HEK293 (cell line): Measurements from ENCODE around the gene GALNT9.

Experiments
- CTCF ChIA-PET: fragments of 350-600 bp; formaldehyde crosslinking; extraction: SDS; loops from one replicate; lab custom pipeline; 2021; ENCODE audit warnings: antibody characterized with exemption; lab: Yijun Ruan, JAX
- POLR2A ChIA-PET: fragments of 300-600 bp; formaldehyde crosslinking; extraction: SDS; loops from one replicate; lab custom pipeline; 2020; ENCODE audit warnings: antibody characterized with exemption, inconsistent platforms; lab: Yijun Ruan, JAX
- H3K27ac ChIP-seq: fragments of 200-500 bp; sonication (Bioruptor generic); 2 replicates; pipeline ENCODE4 v1.5.1; 2014; ENCODE audit warnings: low read depth, low read length, control low read depth, inconsistent platforms; ENCODE audit errors: extremely low read depth
- H3K36me3 ChIP-seq, 2 experiments: fragments of 200-500 bp in 1 of 2; sonication (Bioruptor generic) in 1 of 2; 1 replicate in 1 of 2; 2 replicates in 1 of 2; pipeline ENCODE4 v1.5.1; 2014 to 2017; ENCODE audit warnings: inconsistent platforms in 2 of 2, low read length in 2 of 2; ENCODE audit not compliant: control insufficient read depth in 2 of 2, insufficient read depth in 1 of 2
- H3K4me1 ChIP-seq: fragments of 200-500 bp; sonication (Bioruptor generic); 2 replicates; pipeline ENCODE4 v1.5.1; 2014; ENCODE audit warnings: mild to moderate bottlenecking, low read length, inconsistent platforms; ENCODE audit not compliant: control insufficient read depth, insufficient read depth
- H3K4me3 ChIP-seq: 2 replicates; pipeline ENCODE4 v1.5.1; 2011; ENCODE audit warnings: low read depth, mild to moderate bottlenecking, control low read depth, low read length, moderate library complexity
- H3K9me3 ChIP-seq: fragments of 200-500 bp; sonication (Bioruptor generic); 2 replicates; pipeline ENCODE4 v1.5.1; 2014; ENCODE audit warnings: low read depth, low read length, inconsistent platforms; ENCODE audit not compliant: control insufficient read depth, insufficient read depth
- GLI2 ChIP-seq: fragments of 450-650 bp; formaldehyde crosslinking; IDR thresholded peaks from 2 replicates; pipeline ENCODE4; 2017; ENCODE audit warnings: missing biosample characterization, missing genetic modification characterization, low read depth, borderline replicate concordance
- GLI4 ChIP-seq: fragments of 450-650 bp; formaldehyde crosslinking; IDR thresholded peaks from 2 replicates; pipeline ENCODE4 v1.5.1; 2016; ENCODE audit warnings: missing biosample characterization, missing genetic modification characterization
- KLF7 ChIP-seq: fragments of 450-650 bp; formaldehyde crosslinking; IDR thresholded peaks from 2 replicates; pipeline ENCODE4 v1.5.1; 2016; ENCODE audit warnings: missing biosample characterization, missing genetic modification characterization, borderline replicate concordance
- REPIN1 ChIP-seq: fragments of 450-650 bp; formaldehyde crosslinking; IDR thresholded peaks from 2 replicates; pipeline ENCODE4 v1.5.1; 2017; ENCODE audit warnings: missing biosample characterization, missing genetic modification characterization, low read depth
- SALL2 ChIP-seq: fragments of 450-650 bp; formaldehyde crosslinking; IDR thresholded peaks from 2 replicates; pipeline ENCODE4 v1.5.0; 2017; ENCODE audit warnings: missing biosample characterization, mild to moderate bottlenecking, missing genetic modification characterization, borderline replicate concordance
- YY2 ChIP-seq: fragments of 450-650 bp; formaldehyde crosslinking; IDR thresholded peaks from 2 replicates; pipeline ENCODE4 v1.5.1; 2016; ENCODE audit warnings: missing biosample characterization, missing genetic modification characterization
- ZBTB20 ChIP-seq: fragments of 450-650 bp; formaldehyde crosslinking; IDR thresholded peaks from 2 replicates; pipeline ENCODE4 v1.5.1; 2016; ENCODE audit warnings: missing biosample characterization, missing genetic modification characterization
- ZBTB21 ChIP-seq: fragments of 450-650 bp; formaldehyde crosslinking; IDR thresholded peaks from 2 replicates; pipeline ENCODE4 v1.5.1; 2017; ENCODE audit warnings: missing biosample characterization, missing genetic modification characterization
- ZFHX2 ChIP-seq: fragments of 450-650 bp; formaldehyde crosslinking; conservative IDR thresholded peaks from 2 replicates; pipeline ENCODE4 v1.5.1; 2016; ENCODE audit warnings: missing biosample characterization, missing genetic modification characterization
- ZNF121 ChIP-seq: fragments of 450-650 bp; formaldehyde crosslinking; IDR thresholded peaks from 2 replicates; pipeline ENCODE4 v1.5.1; 2016; ENCODE audit warnings: missing biosample characterization, missing genetic modification characterization
- ZNF133 ChIP-seq: fragments of 450-650 bp; formaldehyde crosslinking; IDR thresholded peaks from 2 replicates; pipeline ENCODE4 v1.5.1; 2016; ENCODE audit warnings: missing biosample characterization, missing genetic modification characterization
- ZNF16 ChIP-seq: fragments of 450-650 bp; formaldehyde crosslinking; IDR thresholded peaks from 2 replicates; pipeline ENCODE4 v1.5.1; 2016; ENCODE audit warnings: low read depth, missing biosample characterization, missing genetic modification characterization
- ZNF169 ChIP-seq: fragments of 450-650 bp; formaldehyde crosslinking; IDR thresholded peaks from 2 replicates; pipeline ENCODE4 v1.5.1; 2016; ENCODE audit warnings: missing biosample characterization, missing genetic modification characterization
- ZNF174 ChIP-seq: fragments of 450-650 bp; formaldehyde crosslinking; IDR thresholded peaks from 2 replicates; pipeline ENCODE4 v1.5.0; 2017; ENCODE audit warnings: missing biosample characterization, mild to moderate bottlenecking, missing genetic modification characterization
- ZNF175 ChIP-seq: fragments of 450-650 bp; formaldehyde crosslinking; IDR thresholded peaks from 2 replicates; pipeline ENCODE4 v1.5.1; 2016; ENCODE audit warnings: missing biosample characterization, missing genetic modification characterization
- ZNF23 ChIP-seq: fragments of 450-650 bp; formaldehyde crosslinking; IDR thresholded peaks from 2 replicates; pipeline ENCODE4 v1.5.1; 2016; ENCODE audit warnings: missing biosample characterization, missing genetic modification characterization, borderline replicate concordance
- ZNF311 ChIP-seq: fragments of 450-650 bp; formaldehyde crosslinking; IDR thresholded peaks from 2 replicates; pipeline ENCODE4 v1.5.1; 2017; ENCODE audit warnings: missing biosample characterization, missing genetic modification characterization, borderline replicate concordance
- ZNF501 ChIP-seq: fragments of 450-650 bp; formaldehyde crosslinking; IDR thresholded peaks from 2 replicates; pipeline ENCODE4 v1.5.1; 2016; ENCODE audit warnings: missing biosample characterization, missing genetic modification characterization
- ZNF521 ChIP-seq: fragments of 450-650 bp; formaldehyde crosslinking; IDR thresholded peaks from 2 replicates; pipeline ENCODE4 v1.5.1; 2017; ENCODE audit warnings: missing biosample characterization, mild to moderate bottlenecking, missing genetic modification characterization
- ZNF658 ChIP-seq: fragments of 450-650 bp; formaldehyde crosslinking; IDR thresholded peaks from 2 replicates; pipeline ENCODE4; 2016; ENCODE audit warnings: missing biosample characterization, missing genetic modification characterization
- ZNF707 ChIP-seq: fragments of 450-650 bp; formaldehyde crosslinking; IDR thresholded peaks from 2 replicates; pipeline ENCODE4 v1.5.1; 2016; ENCODE audit warnings: missing biosample characterization, missing genetic modification characterization
- ZNF791 ChIP-seq: fragments of 450-650 bp; formaldehyde crosslinking; IDR thresholded peaks from 2 replicates; pipeline ENCODE4 v1.5.1; 2016; ENCODE audit warnings: missing biosample characterization, missing genetic modification characterization
- ZNF830 ChIP-seq: fragments of 450-650 bp; IDR thresholded peaks from 2 replicates; pipeline ENCODE4 v1.5.0; 2018; ENCODE audit warnings: missing biosample characterization, missing genetic modification characterization, low read depth, mild to moderate bottlenecking, moderate library complexity
- ZSCAN30 ChIP-seq: fragments of 450-650 bp; IDR thresholded peaks from 2 replicates; pipeline ENCODE4 v1.5.1; 2018; ENCODE audit warnings: missing biosample characterization, mild to moderate bottlenecking, missing genetic modification characterization, moderate library complexity
- TF ChIP-seq, protein P1 (sequence below): fragments of 450-650 bp; formaldehyde crosslinking; IDR thresholded peaks from 2 replicates; pipeline ENCODE4 v1.5.1; 2017; ENCODE audit warnings: missing biosample characterization, missing genetic modification characterization
- TF ChIP-seq, protein P2 (sequence below): fragments of 450-650 bp; formaldehyde crosslinking; IDR thresholded peaks from 2 replicates; pipeline ENCODE4 v1.5.1; 2016; ENCODE audit warnings: missing biosample characterization, missing genetic modification characterization
- TF ChIP-seq, protein P3 (sequence below): fragments of 450-650 bp; IDR thresholded peaks from 2 replicates; pipeline ENCODE4 v1.5.1; 2018; ENCODE audit warnings: missing biosample characterization, missing genetic modification characterization

GALNT9 gene

DNA sequence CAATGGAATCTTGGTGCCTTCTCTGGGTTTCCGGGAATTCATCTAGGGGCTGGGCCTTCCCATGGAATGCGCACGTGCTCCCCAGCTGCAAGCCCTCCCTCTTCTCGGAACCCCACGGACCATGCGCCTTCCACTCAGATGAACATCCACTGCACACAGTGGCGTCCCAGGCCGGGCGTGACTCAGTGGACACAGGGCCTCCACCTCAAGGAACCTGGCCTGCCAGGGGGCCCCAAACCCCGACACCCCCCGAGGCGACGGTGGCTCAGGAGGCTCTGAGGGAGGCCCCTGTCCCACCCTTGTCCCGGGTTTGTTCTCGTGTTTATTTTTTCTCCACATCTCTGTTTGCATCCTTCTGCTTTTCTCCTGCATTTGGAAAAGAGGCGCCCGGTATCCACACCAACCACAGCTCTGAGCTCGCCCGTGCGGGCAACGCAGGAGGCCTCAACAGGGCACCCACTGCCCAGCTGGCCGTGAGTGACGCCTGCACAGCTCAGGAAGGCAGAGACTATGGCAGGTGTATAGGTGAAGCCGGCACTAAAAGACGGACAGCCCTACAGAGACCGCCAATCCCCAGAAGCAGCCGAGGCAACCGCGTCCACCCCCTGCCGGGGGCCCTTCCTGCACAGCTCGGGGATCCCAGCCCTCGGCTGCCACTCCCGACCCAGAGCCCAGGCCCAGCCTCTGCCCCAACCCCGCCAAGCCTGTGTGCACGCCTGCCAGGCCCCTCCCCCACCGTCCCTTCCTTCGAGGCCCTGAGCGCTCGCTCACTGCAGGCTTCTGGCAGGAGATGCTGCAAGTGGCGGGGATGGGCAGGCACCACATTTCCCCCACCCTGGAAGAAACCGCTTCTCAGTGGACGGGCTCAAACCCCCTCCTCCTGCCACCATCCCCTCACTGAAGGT, 23.8 kb upstream of the GALNT9 start:
- Histone ChIP-seq H3K27ac (no peak overlapping the region), H3K4me3 (no peak overlapping the region), H3K36me3 (no peaks in the 10 kb centered on the region), H3K9me3 (no peaks in the 10 kb centered on the region), H3K4me1 (no peaks in the 10 kb centered on the region)
- TF ChIP-seq ZNF830 (tag by site-specific recombination) (no peak), ZNF501 (no peak), SALL2 (tag by site-specific recombination) (no peak), ZNF121 (tag by site-specific recombination) (no peak), ZNF707 (no peak)
- TF ChIP-seq, protein P1, sequence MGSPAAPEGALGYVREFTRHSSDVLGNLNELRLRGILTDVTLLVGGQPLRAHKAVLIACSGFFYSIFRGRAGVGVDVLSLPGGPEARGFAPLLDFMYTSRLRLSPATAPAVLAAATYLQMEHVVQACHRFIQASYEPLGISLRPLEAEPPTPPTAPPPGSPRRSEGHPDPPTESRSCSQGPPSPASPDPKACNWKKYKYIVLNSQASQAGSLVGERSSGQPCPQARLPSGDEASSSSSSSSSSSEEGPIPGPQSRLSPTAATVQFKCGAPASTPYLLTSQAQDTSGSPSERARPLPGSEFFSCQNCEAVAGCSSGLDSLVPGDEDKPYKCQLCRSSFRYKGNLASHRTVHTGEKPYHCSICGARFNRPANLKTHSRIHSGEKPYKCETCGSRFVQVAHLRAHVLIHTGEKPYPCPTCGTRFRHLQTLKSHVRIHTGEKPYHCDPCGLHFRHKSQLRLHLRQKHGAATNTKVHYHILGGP (tag by site-specific recombination) = no peak
- TF ChIP-seq, protein P2, sequence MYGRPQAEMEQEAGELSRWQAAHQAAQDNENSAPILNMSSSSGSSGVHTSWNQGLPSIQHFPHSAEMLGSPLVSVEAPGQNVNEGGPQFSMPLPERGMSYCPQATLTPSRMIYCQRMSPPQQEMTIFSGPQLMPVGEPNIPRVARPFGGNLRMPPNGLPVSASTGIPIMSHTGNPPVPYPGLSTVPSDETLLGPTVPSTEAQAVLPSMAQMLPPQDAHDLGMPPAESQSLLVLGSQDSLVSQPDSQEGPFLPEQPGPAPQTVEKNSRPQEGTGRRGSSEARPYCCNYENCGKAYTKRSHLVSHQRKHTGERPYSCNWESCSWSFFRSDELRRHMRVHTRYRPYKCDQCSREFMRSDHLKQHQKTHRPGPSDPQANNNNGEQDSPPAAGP (tag by site-specific recombination) = no peak
- CTCF ChIA-PET = no interaction called here
- POLR2A ChIA-PET = no interaction called here

DNA sequence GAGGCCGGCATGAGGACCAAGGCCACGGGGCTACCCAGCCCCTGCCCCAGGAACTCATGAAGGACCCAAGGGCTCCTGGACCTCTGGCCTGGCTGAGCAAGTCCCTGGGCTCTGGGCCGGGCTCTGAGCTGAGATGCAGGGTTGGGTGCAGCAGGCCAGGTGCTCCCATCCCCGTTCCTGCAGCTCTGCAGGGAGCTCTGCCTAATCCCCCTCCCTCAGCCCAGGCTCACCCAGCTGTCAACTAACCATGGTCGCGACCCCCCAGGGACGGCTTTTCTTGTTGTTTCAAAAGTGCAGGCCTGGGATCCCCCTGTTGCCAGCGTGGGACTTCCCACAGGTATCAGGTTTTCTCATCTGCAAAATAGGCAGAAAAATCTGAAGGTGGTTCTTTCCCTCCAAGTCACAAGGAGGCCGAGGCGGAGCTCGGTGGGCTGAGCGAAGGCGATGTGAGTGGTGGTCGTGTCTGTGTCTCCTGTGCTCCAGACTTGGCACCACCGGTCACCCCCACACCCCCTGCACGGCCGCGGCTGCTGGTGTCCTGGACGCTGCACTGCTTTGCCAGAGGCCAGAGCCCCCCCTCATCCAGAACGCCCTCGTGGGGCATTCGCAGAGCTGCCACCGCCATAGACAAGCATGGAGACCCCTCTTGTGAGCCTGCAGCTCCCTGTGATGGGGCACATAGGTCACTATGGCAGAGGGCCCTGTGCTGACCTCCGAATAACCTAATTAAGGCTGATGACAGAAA, 22.5 kb upstream of the GALNT9 start:
- TF ChIP-seq GLI2 (tag by site-specific recombination) = no peak
- TF ChIP-seq ZSCAN30 (tag by site-specific recombination) = no peak
- no peak for TF ChIP-seq KLF7 (tag by site-specific recombination)
- no peak for TF ChIP-seq ZNF658
- no peak for TF ChIP-seq ZNF16
- TF ChIP-seq ZBTB20 = no peak
- TF ChIP-seq ZNF791 (tag by site-specific recombination) = no peak
- no peak for TF ChIP-seq ZFHX2 (tag by site-specific recombination)
- TF ChIP-seq, all 188 proteins: peak for 0
- Histone ChIP-seq H3K9me3 (no peaks in the 10 kb centered on the region), H3K4me1 (no peaks in the 10 kb centered on the region), H3K4me3 (no peak overlapping the region), H3K36me3 (no peaks in the 10 kb centered on the region), H3K27ac (no peak overlapping the region)
- CTCF ChIA-PET = no interaction called here
- POLR2A ChIA-PET = no interaction called here

DNA sequence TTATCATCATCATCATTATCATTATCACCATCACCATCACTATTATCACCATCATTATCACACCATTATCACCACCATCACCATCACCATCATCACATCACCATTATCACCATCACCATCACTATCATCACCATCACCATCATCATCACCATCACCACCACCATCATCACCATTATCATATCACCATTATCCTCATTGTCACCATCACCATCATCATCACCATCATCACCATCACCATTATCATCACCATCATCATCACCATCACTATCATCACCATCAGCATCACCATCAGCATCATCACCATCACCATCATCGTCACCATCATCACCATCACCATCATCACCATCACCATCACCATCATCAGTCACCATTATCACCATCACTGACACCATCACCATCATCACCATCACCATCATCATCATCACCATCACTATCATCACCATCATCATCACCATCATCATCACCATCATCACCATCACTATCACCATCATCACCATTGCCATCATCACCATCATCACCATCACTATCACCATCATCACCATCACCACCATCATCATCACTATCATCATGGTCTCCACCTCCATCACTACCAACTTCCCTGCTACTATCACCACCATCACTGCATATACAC, 20.2 kb upstream of the GALNT9 start:
- Histone ChIP-seq H3K4me3 (no peak overlapping the region), H3K36me3 (no peaks in the 10 kb centered on the region), H3K4me1 (no peaks in the 10 kb centered on the region), H3K27ac (no peak overlapping the region), H3K9me3 (no peaks in the 10 kb centered on the region)
- ChIA-PET POLR2A (no interaction called here), CTCF (no interaction called here)
- TF ChIP-seq YY2 = 0 out of 2 replicates have a peak, but pooled peaks have one; percentile 25
- no peak for TF ChIP-seq REPIN1 (tag by site-specific recombination)
- TF ChIP-seq ZNF133 (tag by site-specific recombination) = 0 out of 2 replicates have a peak, but pooled peaks have one; percentile 35
- no peak for TF ChIP-seq ZNF174 (tag by site-specific recombination)
- TF ChIP-seq GLI4 (tag by site-specific recombination) = no peak
- TF ChIP-seq, protein P3, sequence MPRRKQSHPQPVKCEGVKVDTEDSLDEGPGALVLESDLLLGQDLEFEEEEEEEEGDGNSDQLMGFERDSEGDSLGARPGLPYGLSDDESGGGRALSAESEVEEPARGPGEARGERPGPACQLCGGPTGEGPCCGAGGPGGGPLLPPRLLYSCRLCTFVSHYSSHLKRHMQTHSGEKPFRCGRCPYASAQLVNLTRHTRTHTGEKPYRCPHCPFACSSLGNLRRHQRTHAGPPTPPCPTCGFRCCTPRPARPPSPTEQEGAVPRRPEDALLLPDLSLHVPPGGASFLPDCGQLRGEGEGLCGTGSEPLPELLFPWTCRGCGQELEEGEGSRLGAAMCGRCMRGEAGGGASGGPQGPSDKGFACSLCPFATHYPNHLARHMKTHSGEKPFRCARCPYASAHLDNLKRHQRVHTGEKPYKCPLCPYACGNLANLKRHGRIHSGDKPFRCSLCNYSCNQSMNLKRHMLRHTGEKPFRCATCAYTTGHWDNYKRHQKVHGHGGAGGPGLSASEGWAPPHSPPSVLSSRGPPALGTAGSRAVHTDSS (tag by site-specific recombination) = peak; percentile 99
- no peak for TF ChIP-seq ZNF169 (tag by site-specific recombination)
- TF ChIP-seq ZBTB21 (tag by site-specific recombination) = no peak
- TF ChIP-seq ZNF175 (tag by site-specific recombination) = 0 out of 2 replicates have a peak, but pooled peaks have one; percentile 30
- no peak for TF ChIP-seq ZNF521
- TF ChIP-seq ZNF311 (tag by site-specific recombination) = peak; percentile 89; the same call in 1 of the 2 replicates
- TF ChIP-seq ZNF23 (tag by site-specific recombination) = no peak
- TF ChIP-seq ZNF791 (tag by site-specific recombination) = peak; percentile 36; the same call in 1 of the 2 replicates
